ENCODE measurements around the gene TMEM63B. TPM values are rescaled to one million over a fixed set of nuclear protein-coding genes. Genes with fewer than 3 reads are reported as not detected.

The TMEM63B gene
- polyA plus RNA-seq, 2 of the 4 experiments (the other 2 are of a cell fraction) = 21.6 to 24.0 TPM

GRCh38 chr6:44179072-44179536 is 51.8 kb downstream of the TMEM63B start (continued):
- TF ChIP-seq CBX2 (IDR thresholded peaks at IDR 0.05; ENCODE audit: borderline replicate concordance, low read depth) = no peak
- TF ChIP-seq MAZ (IDR thresholded peaks at IDR 0.05; ENCODE audit: borderline replicate concordance, low read depth, low read length) = no peak

- ChIA-PET POLR2A (interaction anchor here (1.3 kb wide), 1 partner anchor 67 kb away, joined by 3 read pairs; the partner anchor contains the start of gene HSP90AB1), CTCF (interaction anchor here (1.0 to 1.4 kb wide), 2 partner anchors 27 to 55 kb away, joined by 3 to 7 read pairs; no protein-coding TSS in a partner anchor)
- Histone ChIP-seq H3K27ac (no peak overlapping the region), H3K9me3 (no peaks in the 10 kb centered on the region), H3K4me2 (no peak overlapping the region), H3K4me3 (no peak overlapping the region), H3K4me1 (0 out of 3 replicates have a peak, but pooled peaks cover 5% of the 10 kb centered on the region)
- FAIRE-seq (no peak), DNase-seq (ENCODE audit: low read depth in 1 of 2, low spot score in 1 of 2) (no peak), ATAC-seq (no peak; a peak in 1 of 6 replicates)
- 87% methylated on average over 7 of the region's 7 CpGs for WGBS (ENCODE audit: missing lambda C conversion rate)
- no peak for TF ChIP-seq PHF8 (IDR thresholded peaks at IDR 0.05; ENCODE audit: borderline replicate concordance, low read depth)
- TF ChIP-seq EHF (CRISPR knock-in tag; IDR thresholded peaks at IDR 0.05) = no peak
- no peak for TF ChIP-seq HMGXB4 (CRISPR knock-in tag; IDR thresholded peaks at IDR 0.05; ENCODE audit: borderline replicate concordance)
- no peak for TF ChIP-seq FOSB (CRISPR knock-in tag; IDR thresholded peaks at IDR 0.05)
- TF ChIP-seq REST (IDR thresholded peaks at IDR 0.05) = no peak
- no peak for TF ChIP-seq NR3C1 (IDR thresholded peaks at IDR 0.05)
- TF ChIP-seq CHD4 (IDR thresholded peaks at IDR 0.05; ENCODE audit: borderline replicate concordance) = no peak
- TF ChIP-seq TFCP2L1 (CRISPR knock-in tag; IDR thresholded peaks at IDR 0.05) = no peak
- TF ChIP-seq E2F6 (IDR thresholded peaks at IDR 0.05; ENCODE audit: borderline replicate concordance, low read depth) = no peak
- TF ChIP-seq BCL3 (IDR thresholded peaks at IDR 0.05) = no peak
- no peak for TF ChIP-seq ZSCAN20 (CRISPR knock-in tag; IDR thresholded peaks at IDR 0.05)
- no peak for TF ChIP-seq EHMT2 (IDR thresholded peaks at IDR 0.05; ENCODE audit: low read depth)
- no peak for TF ChIP-seq POLR2AphosphoS2 (conservative IDR thresholded peaks at IDR 0.05; ENCODE audit: low read length)
- no peak for TF ChIP-seq HEYL (CRISPR knock-in tag; IDR thresholded peaks at IDR 0.05)
- no peak for TF ChIP-seq NFE2L2 (conservative IDR thresholded peaks at IDR 0.05; ENCODE audit: low read length)
- no peak for TF ChIP-seq FOXS1 (CRISPR knock-in tag; IDR thresholded peaks at IDR 0.05)
- no peak for TF ChIP-seq NPAS2 (CRISPR knock-in tag; IDR thresholded peaks at IDR 0.05; ENCODE audit: borderline replicate concordance)
- TF ChIP-seq ZFP36 (IDR thresholded peaks at IDR 0.05; ENCODE audit: borderline replicate concordance, partially characterized antibody) = no peak
- TF ChIP-seq CTCF (IDR thresholded peaks at IDR 0.05) = no peak
- no peak for TF ChIP-seq HOXB5 (CRISPR knock-in tag; IDR thresholded peaks at IDR 0.05)
Measured at GRCh38 chr6:44179648-44180047, 52.3 kb downstream of the TMEM63B start.
